Mammary epithelial cell (primary cell): Measurements from ENCODE around the gene AHDC1.

ENCODE experiments used
- EZH2 ChIP-seq: IDR thresholded peaks from 2 replicates; pipeline ENCODE4 v1.6.1; 2012; ENCODE audit warnings: low read length, inconsistent platforms, borderline replicate concordance
- TF ChIP-seq, protein P1 (sequence below), 2 donors: IDR thresholded peaks in 1 of 2; conservative IDR thresholded peaks in 1 of 2; 2 replicates each; pipeline ENCODE4 v1.5.1; 2011 to 2012; ENCODE audit warnings: inconsistent platforms in 2 of 2, low read length in 2 of 2, mild to moderate bottlenecking in 2 of 2, control low read depth in 1 of 2, low read depth in 1 of 2; ENCODE audit not compliant: insufficient read depth in 1 of 2; ENCODE audit errors: extremely low read depth in 1 of 2

DNA sequence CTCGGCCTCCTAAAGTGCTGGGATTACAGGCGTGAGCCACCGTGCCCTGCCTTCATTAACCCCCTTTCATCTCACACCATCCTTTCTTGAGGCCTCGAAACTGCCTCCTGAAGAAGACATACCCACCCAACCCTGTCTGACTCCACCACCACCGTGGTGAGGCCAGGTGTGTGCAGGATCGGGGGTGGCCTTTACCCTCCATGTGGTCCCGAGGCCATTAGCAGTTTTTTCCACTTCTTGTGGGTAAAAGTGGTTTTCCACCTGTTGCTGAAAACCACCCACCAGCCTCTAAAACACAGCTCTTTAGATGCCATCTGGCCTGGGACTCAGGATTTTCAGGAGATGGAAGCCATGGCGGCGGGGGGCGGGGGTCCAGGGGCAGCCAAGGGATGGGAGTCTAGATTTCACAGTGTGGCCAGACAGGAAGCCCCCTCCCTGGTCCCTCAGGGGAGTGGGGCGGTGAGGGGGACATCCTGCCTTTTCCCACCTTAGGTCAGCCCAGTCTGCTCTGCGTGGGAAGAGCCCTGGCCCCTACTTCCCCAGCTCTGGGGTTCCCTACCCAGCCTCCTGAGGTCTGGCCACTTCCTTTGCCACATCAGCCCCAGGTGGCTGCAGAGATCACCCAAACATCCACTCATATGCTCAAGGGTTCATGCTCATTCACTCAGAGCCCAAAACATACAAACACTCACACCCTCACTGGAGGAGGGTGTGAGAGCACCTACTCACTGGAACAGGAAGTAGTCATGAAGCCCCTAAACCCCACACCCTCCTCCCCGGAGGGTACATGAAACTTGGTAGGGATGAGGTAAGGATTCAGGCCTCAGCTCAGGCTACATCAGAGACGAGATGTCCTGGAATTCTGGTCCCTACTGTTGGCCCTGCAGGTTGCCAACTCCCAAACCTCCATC lies 28.7 kb upstream of the AHDC1 start:
- TF ChIP-seq, protein P1, sequence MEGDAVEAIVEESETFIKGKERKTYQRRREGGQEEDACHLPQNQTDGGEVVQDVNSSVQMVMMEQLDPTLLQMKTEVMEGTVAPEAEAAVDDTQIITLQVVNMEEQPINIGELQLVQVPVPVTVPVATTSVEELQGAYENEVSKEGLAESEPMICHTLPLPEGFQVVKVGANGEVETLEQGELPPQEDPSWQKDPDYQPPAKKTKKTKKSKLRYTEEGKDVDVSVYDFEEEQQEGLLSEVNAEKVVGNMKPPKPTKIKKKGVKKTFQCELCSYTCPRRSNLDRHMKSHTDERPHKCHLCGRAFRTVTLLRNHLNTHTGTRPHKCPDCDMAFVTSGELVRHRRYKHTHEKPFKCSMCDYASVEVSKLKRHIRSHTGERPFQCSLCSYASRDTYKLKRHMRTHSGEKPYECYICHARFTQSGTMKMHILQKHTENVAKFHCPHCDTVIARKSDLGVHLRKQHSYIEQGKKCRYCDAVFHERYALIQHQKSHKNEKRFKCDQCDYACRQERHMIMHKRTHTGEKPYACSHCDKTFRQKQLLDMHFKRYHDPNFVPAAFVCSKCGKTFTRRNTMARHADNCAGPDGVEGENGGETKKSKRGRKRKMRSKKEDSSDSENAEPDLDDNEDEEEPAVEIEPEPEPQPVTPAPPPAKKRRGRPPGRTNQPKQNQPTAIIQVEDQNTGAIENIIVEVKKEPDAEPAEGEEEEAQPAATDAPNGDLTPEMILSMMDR (conservative IDR thresholded peaks at IDR 0.05 in 1 of 2, IDR thresholded peaks at IDR 0.05 in 1 of 2; ENCODE audit: extremely low read depth in 1 of 2, insufficient read depth in 1 of 2, low read depth in 1 of 2, low read length in 2 of 2) = no peak
- no peak for TF ChIP-seq EZH2
